Hepatocyte (in vitro differentiated cells): ENCODE data around the gene TBCK.

Experiments
- EZH2 ChIP-seq: fragments of 200-600 bp; sonication (generic); IDR thresholded peaks from 2 replicates; pipeline ENCODE4 v1.6.1; 2016; ENCODE audit warnings: antibody characterized with exemption, mild to moderate bottlenecking, borderline replicate concordance
- TF ChIP-seq, protein P1 (sequence below): fragments of 200-600 bp; sonication (generic); IDR thresholded peaks from 2 replicates; pipeline ENCODE4 v1.5.1; 2016; ENCODE audit warnings: antibody characterized with exemption, mild to moderate bottlenecking; ENCODE audit not compliant: poor library complexity

DNA sequence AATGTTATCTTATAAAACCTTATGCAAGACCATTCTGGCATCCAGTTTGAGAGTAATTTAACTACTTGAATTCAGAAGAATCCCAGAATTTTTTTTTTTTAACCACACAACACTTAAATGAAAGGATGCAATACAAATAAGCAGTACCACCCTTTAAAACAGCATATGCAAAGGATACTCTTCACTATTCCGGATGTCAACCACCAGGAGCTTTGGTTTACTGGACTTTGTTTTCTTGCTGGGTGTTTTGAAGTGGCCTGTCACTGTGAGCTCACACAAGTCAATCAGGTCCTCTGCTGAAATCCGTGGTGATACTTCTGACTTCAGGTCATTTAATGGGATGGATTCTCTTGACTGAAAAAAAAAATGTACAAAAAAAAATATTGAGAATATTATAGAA is 200.0 kb downstream of the TBCK start:
- TF ChIP-seq, protein P1, sequence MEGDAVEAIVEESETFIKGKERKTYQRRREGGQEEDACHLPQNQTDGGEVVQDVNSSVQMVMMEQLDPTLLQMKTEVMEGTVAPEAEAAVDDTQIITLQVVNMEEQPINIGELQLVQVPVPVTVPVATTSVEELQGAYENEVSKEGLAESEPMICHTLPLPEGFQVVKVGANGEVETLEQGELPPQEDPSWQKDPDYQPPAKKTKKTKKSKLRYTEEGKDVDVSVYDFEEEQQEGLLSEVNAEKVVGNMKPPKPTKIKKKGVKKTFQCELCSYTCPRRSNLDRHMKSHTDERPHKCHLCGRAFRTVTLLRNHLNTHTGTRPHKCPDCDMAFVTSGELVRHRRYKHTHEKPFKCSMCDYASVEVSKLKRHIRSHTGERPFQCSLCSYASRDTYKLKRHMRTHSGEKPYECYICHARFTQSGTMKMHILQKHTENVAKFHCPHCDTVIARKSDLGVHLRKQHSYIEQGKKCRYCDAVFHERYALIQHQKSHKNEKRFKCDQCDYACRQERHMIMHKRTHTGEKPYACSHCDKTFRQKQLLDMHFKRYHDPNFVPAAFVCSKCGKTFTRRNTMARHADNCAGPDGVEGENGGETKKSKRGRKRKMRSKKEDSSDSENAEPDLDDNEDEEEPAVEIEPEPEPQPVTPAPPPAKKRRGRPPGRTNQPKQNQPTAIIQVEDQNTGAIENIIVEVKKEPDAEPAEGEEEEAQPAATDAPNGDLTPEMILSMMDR: no peak
- no peak for TF ChIP-seq EZH2
